HG02798 (cell line): ENCODE results near the gene CCDC51.
A peak's percentile ranks its signal among the peaks of the same experiment; 100 is the strongest.

Experiments used
- ATAC-seq: cut with Tn5 transposase; IDR thresholded peaks from one replicate; pipeline ENCODE4 v1.9.1; 2021; ENCODE audit warnings: mild to moderate bottlenecking; ENCODE audit not compliant: unreplicated experiment, poor library complexity

CCDC51 gene

GRCh38 chr3:48435774-48436476 is 4.0 kb downstream of the CCDC51 start:
- ATAC-seq = peak; percentile 22

DNA sequence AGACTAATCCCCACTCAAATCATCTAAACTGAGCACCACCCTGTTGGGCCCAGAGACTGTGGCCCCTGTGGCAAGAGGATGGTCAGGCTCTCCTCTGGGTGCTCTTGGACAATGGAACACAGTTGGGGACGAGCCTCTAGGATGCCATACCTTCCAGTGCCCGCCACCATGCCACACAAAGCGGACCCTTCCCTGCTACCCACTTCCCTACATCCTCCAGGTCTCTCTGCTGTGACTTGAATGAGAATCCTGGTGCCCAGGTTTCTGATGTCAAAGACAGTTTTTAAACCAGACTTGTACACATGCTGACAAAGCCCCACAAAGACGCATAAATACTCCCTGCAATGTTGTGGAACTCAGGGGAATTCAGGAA is 4.7 kb downstream of the CCDC51 start:
- ATAC-seq = no peak

DNA sequence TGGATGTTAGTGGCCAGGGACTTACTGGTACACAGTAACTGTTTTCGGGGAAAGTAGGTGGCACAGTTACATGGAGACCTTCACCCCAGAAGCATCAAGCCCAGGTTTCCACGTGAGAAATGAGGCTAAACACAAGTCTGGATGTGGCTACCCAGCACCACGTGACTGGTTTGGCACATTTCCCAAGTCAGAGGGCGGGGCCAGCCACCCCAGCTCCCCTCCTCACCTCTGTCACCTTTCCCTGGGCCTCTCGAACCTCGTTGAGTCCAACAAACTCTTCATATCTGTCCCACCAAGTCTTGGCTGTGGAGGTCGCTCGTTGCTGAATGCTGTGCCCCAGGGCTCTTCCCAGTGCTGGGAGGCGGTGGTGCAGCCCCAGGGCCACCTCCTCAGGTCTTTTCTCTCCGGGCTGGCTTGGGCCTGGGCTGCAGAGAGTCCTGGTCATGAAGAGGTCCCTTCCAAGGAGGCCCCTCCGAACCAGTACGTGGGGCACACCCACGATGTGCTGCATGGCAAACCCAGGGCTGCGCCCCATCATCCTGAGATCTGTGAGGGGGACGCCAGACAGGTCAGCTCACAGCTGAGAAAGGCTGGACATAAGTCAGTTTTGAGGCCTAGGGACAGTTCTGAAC is 5.2 kb downstream of the CCDC51 start:
- ATAC-seq = no peak

DNA sequence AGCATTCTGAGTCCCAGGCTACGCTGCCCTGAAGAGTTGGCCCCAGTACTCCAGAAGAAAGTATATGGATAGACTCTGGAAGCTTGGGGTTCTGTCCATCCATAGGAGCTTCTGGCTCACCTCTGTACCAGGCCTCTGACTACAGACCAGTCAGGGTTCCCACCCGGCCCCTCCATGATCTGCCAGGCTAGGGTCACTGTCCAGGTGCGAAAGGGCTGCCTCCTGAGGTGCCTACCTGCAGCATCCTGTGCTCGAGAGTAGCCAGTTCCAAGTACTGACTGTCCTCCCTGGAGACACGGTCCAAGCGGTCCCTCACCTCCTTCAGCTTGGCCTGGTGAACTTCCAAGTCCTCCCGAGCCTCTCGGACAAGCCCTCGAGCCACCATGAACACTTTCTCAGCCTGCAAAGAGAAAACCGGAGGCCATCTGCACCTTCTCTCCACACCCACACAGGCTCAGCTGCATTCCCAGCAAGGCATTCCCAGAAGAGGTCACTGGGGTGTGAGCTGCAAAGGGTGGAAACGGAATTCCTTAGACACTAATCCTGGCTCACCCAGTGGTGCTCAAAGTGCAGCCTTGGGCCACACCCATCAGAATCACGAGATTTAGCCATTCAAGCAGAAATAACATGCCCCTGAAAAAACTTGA is 6.3 kb downstream of the CCDC51 start:
- ATAC-seq = no peak

- no peak for ATAC-seq
These were observed 7.2 kb downstream of the CCDC51 start for GRCh38 chr3:48432411-48433371.

GRCh38 chr3:48431224-48432029 is 8.5 kb downstream of the CCDC51 start:
- ATAC-seq = no peak

DNA sequence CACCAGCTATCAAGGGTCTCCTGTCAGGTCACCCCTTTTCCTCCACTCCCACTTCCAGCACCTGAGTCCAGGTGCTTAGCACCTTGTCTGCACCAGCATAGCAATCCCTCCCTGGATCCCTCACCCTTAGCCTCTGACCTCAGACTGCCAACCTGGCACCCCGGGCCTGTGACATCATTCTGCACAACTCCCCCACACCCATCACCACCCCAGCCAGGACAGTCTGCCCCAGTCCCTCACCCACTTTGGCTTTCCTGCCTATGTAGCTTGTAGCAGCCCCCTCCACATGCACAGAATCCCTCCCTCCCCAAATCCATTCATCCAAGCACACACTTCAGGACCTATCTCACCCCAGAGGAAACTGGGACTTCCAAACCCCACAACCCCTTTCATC is 9.2 kb downstream of the CCDC51 start:
- no peak for ATAC-seq

DNA sequence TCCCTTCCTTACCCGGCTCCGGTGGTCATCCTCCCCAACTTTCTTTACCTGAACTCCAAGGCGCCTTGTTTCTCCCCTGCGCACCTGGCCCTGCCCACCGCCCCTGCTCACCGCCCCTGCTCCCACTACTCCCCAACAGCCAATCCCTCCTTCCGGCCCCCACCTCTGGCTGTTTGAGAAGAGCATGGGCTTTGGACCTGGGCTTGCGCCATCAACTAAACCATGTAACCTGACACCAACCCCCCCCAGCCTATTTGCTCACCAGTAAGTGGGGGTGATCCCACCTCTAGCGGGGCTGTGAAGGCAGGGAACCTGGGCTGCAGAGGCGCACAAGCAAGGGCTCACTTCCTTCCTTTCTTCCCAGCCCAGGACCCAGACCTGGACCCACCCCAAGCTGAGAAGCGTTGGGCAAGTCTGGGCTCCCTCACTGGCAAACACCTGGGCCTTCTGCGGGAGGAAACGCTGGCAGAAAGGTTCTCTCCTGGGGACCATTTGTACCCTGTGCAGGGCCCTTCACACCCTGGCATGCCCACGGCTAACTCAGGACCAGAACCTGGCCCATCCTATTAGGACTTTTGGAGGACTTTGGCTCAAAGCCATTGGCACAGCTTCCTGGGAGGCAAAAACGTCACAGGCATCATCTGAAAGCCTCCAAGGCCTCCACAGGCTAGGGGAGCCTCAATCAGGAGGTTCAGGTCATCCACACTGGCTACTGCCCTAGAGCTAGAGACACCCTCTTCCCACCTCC is 9.8 kb downstream of the CCDC51 start, which contains the start of gene PLXNB1:
TSS of gene PLXNB1 (minus strand) at position 127 of the 748 bp plus-strand sequence. CDS start 5,475 bp downstream, outside the sequence.
- ATAC-seq = no peak

DNA sequence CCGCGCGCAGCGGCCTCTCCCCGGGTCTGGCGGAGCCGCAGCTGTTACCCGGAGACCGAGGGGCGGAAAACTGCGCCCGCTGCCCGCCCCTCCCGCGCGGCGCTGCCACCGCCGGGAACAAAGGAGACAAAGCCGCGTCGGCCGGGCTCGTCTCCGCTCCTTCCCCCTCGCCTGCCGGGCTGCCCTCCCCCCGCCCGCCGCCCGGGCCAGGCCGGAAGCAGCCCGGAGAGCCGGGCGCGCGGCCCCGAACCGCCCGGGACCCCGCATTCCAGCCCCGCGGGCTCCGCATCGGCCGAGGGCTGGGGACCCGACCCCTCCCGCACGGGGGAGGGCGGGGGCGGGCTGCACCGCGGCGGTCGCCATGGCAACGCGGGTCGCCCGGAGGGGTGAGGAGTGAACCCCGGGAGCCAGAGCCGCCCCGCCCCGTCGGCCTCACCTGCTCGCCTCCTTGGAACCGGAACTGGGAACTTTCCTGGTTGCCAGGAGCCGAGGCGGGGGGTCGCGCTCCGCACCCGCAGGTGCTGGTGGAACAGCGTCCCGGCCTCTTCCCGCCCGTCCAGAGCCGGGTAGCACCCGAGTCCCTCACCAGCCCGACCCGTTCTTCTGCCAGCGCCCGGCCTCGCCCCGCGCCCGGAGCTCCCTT is 10.5 kb downstream of the CCDC51 start:
- ATAC-seq = peak; percentile 48

GRCh38 chr3:48428572-48429316 is 11.2 kb downstream of the CCDC51 start:
- ATAC-seq = peak; percentile 26

GRCh38 chr3:48428088-48428571 is 11.8 kb downstream of the CCDC51 start:
- ATAC-seq = no peak

DNA sequence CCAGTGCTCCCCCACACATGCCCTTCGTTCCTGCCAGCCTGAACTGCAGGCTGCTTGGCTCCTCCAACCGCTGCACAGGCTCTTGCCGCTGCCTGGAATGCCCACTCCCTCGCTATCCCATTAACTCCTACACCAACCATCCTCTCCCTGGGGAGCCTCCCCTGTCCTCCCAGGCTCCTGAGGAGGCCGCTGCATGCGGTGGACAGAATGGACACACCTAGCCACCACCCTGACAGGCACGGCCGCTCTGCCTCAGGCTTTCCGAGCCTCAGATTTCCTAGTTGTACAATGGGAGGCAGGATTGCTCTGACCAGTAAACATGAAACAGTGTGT is 12.3 kb downstream of the CCDC51 start:
- no peak for ATAC-seq

DNA sequence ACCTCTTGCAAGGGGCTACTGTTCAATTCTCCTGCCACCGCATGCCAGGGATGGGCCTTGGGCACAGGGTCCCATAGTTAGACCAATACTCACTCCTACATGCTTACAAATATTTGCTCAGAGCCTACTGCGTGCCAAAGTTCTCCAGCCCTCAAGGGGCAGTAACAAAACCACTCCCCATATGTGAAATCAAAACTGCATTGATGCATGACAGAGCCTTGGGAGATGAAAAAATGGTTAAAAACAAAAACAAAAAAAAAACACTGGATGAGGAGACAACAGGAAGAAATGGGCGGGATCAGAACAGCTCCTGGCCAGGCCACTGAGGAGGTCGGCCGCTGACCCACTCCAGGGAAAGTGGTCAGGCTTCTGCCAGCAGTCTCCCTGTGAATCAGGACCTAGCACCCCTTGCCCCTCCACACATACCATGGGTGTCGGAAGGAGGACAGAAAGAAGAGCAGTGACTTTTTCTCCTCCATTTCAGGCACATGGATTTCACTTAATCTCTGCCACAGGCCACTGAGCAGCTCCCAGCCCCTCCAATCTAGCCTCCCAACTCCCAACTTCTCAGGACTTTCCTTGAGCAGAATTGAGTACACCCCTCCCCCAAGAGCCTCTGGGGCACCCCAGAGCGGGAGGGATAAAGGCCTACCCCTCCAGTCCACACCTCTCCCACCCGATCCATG is 12.8 kb downstream of the CCDC51 start:
- ATAC-seq = no peak

GRCh38 chr3:48426401-48426909 is 13.5 kb downstream of the CCDC51 start:
- no peak for ATAC-seq

DNA sequence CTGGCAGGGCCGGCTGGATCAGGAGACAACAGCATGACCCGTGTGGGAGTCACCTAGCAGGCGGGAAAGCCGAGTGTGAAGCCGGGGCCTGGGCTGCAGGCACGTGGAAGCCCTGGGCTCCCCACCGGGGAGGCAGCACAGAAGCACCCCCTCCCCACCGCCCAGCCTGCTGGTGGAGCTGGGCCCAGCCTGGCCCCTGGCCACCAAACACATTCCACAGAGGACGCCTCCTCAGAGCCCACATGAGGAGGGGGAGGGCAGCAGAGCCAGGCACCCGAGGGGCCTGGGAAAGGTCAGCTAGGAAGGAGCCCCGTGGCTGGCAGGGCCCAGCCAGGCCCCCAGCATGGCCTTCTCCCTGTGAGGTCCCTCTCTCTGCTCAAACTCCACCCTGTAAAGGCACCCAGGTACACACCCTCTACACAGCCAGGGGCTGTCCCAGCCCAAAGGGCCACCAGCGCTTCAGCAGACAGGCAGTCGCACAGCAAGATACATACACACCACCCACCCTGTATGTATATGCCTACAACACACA is 14.6 kb downstream of the CCDC51 start:
- ATAC-seq = no peak

DNA sequence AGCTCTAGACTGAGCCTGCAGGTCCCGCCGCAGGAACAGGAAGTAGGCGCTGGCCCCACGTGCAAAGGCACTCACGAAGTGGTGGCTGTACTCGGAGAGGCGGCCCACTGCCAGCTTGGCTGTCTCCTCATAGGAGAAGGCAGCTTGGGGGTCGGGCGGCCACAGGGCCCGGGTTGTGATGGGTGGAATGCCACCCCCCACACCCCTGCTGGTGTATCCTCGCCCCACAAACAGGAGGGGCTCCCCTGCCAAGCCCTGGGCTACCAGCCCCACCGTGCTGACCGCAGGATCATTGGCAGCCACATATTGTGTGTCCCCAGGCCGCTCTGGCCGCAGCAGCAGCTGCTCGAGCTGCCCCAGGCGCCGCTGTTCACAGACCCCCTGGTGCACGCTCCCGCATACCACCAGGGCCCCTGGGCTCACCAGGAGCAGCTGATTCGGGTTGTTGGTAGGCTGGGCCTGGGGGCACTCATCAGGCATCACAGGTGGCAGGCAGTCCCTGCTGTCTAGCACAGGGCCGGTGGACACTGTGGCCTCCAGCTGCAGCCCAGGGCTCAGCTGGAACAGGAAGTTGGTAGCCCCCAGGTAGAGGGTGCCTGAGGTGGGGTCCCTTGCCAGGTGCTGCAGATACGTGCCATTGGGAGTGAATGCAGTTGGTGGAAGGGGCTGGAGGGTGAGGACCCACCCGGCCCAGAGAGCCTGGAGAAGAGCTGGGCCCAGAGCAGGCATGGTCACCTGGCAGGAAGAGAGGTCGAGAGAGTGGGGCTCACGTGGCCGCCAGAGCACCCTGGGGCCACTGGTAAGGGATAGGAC is 15.8 kb downstream of the CCDC51 start:
- ATAC-seq = no peak
